Prostate gland (tissue), 2 donors: Measurements from ENCODE around the gene MANBA.

ENCODE experiments used
- CTCF ChIP-seq, 4 experiments: fragments of 200-600 bp in 2 of 4; fragments of 450-650 bp in 2 of 4; sonication (generic) in 2 of 4; IDR thresholded peaks; 1 replicate in 3 of 4; 2 replicates in 1 of 4; pipeline ENCODE4 v1.5.1; 2016 to 2019; ENCODE audit warnings: antibody characterized with exemption in 4 of 4, mild to moderate bottlenecking in 2 of 4, moderate library complexity in 2 of 4
- POLR2A ChIP-seq: fragments of 450-650 bp; IDR thresholded peaks from one replicate; pipeline ENCODE4 v1.6.1; 2016; ENCODE audit warnings: antibody characterized with exemption, mild to moderate bottlenecking
- POLR2AphosphoS5 ChIP-seq: sonication (generic); formaldehyde crosslinking; IDR thresholded peaks from one replicate; pipeline ENCODE4 v1.6.1; 2017; ENCODE audit warnings: antibody characterized with exemption

GRCh38 chr4:102696758-102697157, 64.0 kb downstream of the MANBA start:
- TF ChIP-seq CTCF (IDR thresholded peaks at IDR 0.05) (no peak), POLR2A (no peak), POLR2AphosphoS5 (no peak)
